Measurements from ENCODE around the gene CDH8. TPM values are rescaled to one million over a fixed set of nuclear protein-coding genes. Genes with fewer than 3 reads are reported as not detected.

The CDH8 gene
- total and polyA plus RNA-seq, 2 of the 4 experiments (the other 2 are of a cell fraction) = not detected

- no TSS peak for BruUV-seq (replicated peaks)
- no peak overlapping the region for H3K27ac ChIP-seq (ENCODE audit: insufficient read depth, low read length)
- H4K8ac ChIP-seq (ENCODE audit: low read depth in 2 of 2, low read length in 2 of 2) = no peak overlapping the region
- H3K56ac ChIP-seq (ENCODE audit: extremely low read depth, insufficient read depth, low read length) = no peak overlapping the region
- H3K9ac ChIP-seq (ENCODE audit: low read depth, low read length) = no peak overlapping the region
- H3K27me3 ChIP-seq (ENCODE audit: control insufficient read depth, insufficient read depth, low read length) = no peaks in the 10 kb centered on the region
- ChIA-PET POLR2A (ENCODE audit: unreplicated experiment) (no interaction called here), CTCF (no interaction called here)
- no peak overlapping the region for H2AK5ac ChIP-seq (ENCODE audit: low read depth, low read length)
- no peak overlapping the region for H2AK9ac ChIP-seq (replicated peaks; ENCODE audit: low read depth, low read length, poor library complexity)
- H4K20me1 ChIP-seq (ENCODE audit: insufficient read depth, low read length) = no peaks in the 10 kb centered on the region
- H2BK20ac ChIP-seq (ENCODE audit: low read depth, low read length) = no peak overlapping the region
- ATAC-seq (ENCODE audit: low read depth) (no peak), DNase-seq (no peak)
- no CpG with 5 or more reads among the region's 6 CpGs for WGBS, 2 experiments (ENCODE audit: extremely low coverage in 2 of 2, insufficient read length in 1 of 2)
- peaks cover 3% of the 10 kb centered on the region; the same call in 1 of the 2 replicates for H3K9me3 ChIP-seq (ENCODE audit: control insufficient read depth, insufficient read depth, low read length)
- H3K4ac ChIP-seq (ENCODE audit: low read depth, low read length) = no peak overlapping the region
- H3K36me3 ChIP-seq (ENCODE audit: control insufficient read depth, insufficient read depth, low read length) = no peaks in the 10 kb centered on the region
- H3K18ac ChIP-seq (ENCODE audit: low read depth, low read length) = no peak overlapping the region
- no peak overlapping the region for H2BK120ac ChIP-seq (ENCODE audit: low read depth, low read length)
- H2BK5ac ChIP-seq (ENCODE audit: low read depth, low read length, poor library complexity, severe bottlenecking) = no peak overlapping the region
- TF ChIP-seq USF2 (IDR thresholded peaks at IDR 0.05; ENCODE audit: low read depth, low read length) (no peak), NFE2L2 (IDR thresholded peaks at IDR 0.05; ENCODE audit: low read depth, low read length) (no peak), MXI1 (IDR thresholded peaks at IDR 0.05; ENCODE audit: borderline replicate concordance, low read depth, low read length) (no peak), MAZ (IDR thresholded peaks at IDR 0.05; ENCODE audit: borderline replicate concordance, low read depth, low read length) (no peak), FOS (IDR thresholded peaks at IDR 0.05; ENCODE audit: low read depth, low read length) (no peak), CEBPB (IDR thresholded peaks at IDR 0.05; ENCODE audit: low read depth, low read length) (no peak), CHD1 (IDR thresholded peaks at IDR 0.05; ENCODE audit: low read depth, low read length) (no peak), CTCF (conservative IDR thresholded peaks at IDR 0.05; ENCODE audit: low read depth, low read length) (no peak), RAD21 (IDR thresholded peaks at IDR 0.05; ENCODE audit: low read length) (no peak), ELK1 (IDR thresholded peaks at IDR 0.05; ENCODE audit: borderline replicate concordance, low read depth, low read length) (no peak), SMC3 (IDR thresholded peaks at IDR 0.05; ENCODE audit: low read depth, low read length) (no peak), MAFK (IDR thresholded peaks at IDR 0.05; ENCODE audit: low read depth, low read length) (no peak)
- no peak overlapping the region for H2AFZ ChIP-seq (replicated peaks; ENCODE audit: low read length, poor library complexity)
- intact Hi-C loops (cut with micrococcal nuclease) = no loop called here
- no peaks in the 10 kb centered on the region for H3K9me1 ChIP-seq (ENCODE audit: insufficient read depth, low read length)
- H3K4me1 ChIP-seq (ENCODE audit: control insufficient read depth, insufficient read depth, low read length) = no peaks in the 10 kb centered on the region
- H3K4me2 ChIP-seq (ENCODE audit: low read depth, low read length) = no peak overlapping the region
- H3K23ac ChIP-seq (ENCODE audit: low read depth, low read length) = no peak overlapping the region
- H4K91ac ChIP-seq (ENCODE audit: insufficient read depth, low read depth, low read length) = no peak overlapping the region
- H3K4me3 ChIP-seq (ENCODE audit: insufficient read depth, low read depth, low read length) = no peak overlapping the region
- dilution Hi-C loops (cut with HindIII; ENCODE audit: low sequenced_read_pairs, unreplicated experiment) = no loop called here
- in situ Hi-C loops (cut with MboI; ENCODE audit: low sequenced_read_pairs) = no loop called here
- no peak overlapping the region for H2BK15ac ChIP-seq (ENCODE audit: low read depth, low read length)
- H4K5ac ChIP-seq (ENCODE audit: low read depth, low read length) = no peak overlapping the region
- no peaks in the 10 kb centered on the region for H3K79me1 ChIP-seq (ENCODE audit: low read depth in 1 of 2, low read length in 2 of 2)
- no peak overlapping the region for H3K14ac ChIP-seq (replicated peaks; ENCODE audit: low read depth, low read length)
Measured at GRCh38 chr16:62020681-62021080, 15.6 kb downstream of the CDH8 start.
